Measurements from ENCODE around the gene PCBP3.
"Not testable (repeated sequence)": the region's sequence is repeated elsewhere in the genome, so short reads cannot be mapped to it uniquely, and the experiment has no call there.

The PCBP3 gene

DNA sequence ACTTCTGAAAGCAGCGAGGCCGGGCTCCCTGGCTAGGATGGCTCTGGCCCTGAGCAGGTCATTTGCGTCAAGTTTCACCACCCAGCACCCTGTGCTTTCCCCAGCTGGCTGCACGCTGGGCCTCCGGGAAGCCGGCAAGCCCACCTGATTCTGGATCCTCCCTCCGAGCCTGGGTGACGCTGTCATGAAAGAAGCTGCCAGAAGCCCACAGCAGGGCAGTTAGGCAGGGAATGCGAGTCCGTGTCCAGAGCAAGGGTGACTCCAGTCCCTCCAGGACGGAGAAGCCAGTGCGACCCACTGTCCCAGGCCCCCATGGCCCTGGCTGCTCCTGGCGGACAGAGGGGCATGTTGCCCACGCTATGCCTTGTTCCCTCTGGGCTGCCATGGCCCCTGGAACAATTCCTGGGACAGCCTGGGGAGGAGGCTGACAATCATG, 44.4 kb upstream of the PCBP3 start:
- no peak overlapping the region for H3K27ac ChIP-seq
- no peak for TF ChIP-seq ZFX (IDR thresholded peaks at IDR 0.05; ENCODE audit: borderline replicate concordance)

DNA sequence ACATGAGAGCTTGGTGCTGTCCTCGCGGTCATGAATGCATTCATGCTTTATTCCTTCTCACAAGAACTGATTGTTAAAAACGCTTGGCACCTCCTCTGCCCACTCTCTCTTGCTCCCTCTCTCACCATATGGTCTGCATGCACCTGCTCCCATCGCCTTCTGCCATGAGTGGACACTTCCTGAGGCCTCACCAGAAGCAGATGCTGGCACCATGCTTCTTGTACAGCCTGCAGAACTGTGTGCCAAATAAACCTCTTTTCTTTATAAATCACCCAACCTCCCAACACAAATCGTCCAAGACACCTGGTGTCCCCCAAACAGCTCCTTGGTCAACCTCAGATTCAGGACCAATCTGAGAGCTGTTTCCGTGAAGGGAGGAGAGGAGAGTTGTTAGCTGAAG, 43.3 kb upstream of the PCBP3 start:
- H3K27ac ChIP-seq, result no peak overlapping the region
- no peak for TF ChIP-seq ZFX (IDR thresholded peaks at IDR 0.05; ENCODE audit: borderline replicate concordance)
- TF ChIP-seq, protein P1, sequence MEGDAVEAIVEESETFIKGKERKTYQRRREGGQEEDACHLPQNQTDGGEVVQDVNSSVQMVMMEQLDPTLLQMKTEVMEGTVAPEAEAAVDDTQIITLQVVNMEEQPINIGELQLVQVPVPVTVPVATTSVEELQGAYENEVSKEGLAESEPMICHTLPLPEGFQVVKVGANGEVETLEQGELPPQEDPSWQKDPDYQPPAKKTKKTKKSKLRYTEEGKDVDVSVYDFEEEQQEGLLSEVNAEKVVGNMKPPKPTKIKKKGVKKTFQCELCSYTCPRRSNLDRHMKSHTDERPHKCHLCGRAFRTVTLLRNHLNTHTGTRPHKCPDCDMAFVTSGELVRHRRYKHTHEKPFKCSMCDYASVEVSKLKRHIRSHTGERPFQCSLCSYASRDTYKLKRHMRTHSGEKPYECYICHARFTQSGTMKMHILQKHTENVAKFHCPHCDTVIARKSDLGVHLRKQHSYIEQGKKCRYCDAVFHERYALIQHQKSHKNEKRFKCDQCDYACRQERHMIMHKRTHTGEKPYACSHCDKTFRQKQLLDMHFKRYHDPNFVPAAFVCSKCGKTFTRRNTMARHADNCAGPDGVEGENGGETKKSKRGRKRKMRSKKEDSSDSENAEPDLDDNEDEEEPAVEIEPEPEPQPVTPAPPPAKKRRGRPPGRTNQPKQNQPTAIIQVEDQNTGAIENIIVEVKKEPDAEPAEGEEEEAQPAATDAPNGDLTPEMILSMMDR (IDR thresholded peaks at IDR 0.05), result no peak

DNA sequence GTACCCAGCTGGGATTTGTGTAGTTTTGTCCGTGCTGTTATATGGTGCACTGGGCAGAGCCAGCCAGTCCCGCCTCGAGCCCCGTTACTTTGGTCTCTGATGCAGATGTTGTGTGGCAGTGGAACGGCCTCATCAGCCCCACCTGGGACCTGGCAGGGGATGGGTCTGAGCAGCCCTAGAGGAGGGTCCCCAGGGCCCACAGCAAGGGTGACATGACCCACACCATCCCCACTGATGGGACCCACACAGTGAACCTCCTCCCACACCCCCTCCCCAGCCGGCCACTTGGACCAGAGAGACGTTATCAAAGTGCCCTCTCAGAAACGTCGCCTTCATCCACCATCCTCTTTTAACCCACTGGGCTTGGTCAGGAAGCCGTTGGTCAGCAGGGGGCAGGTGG, 42.0 kb upstream of the PCBP3 start:
- no peak overlapping the region for H3K27ac ChIP-seq
- TF ChIP-seq, protein P1 (IDR thresholded peaks at IDR 0.05), result no peak
- no peak for TF ChIP-seq ZFX (IDR thresholded peaks at IDR 0.05; ENCODE audit: borderline replicate concordance)

DNA sequence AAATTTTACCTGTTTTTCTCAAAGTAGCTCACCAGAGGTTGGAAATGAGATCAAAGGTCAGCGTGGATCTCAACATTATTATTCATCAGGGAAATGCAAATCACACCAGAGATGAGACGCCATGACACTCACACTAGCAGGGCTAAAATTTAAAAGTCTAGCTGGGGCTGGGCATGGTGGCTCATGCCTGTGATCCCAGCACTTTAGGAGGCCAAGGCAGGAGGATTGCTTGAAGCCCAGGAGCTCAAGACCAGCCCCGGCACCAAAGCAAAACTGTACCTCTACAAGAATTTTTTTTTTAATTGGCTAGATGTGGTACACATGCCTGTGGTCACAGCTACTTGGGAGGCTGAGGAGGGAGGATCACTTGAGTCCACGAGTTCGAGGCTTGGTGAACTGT, 41.4 kb upstream of the PCBP3 start:
- no peak for TF ChIP-seq ZFX (IDR thresholded peaks at IDR 0.05; ENCODE audit: borderline replicate concordance)
- TF ChIP-seq, protein P1 (IDR thresholded peaks at IDR 0.05), result no peak
- no peak overlapping the region for H3K27ac ChIP-seq

DNA sequence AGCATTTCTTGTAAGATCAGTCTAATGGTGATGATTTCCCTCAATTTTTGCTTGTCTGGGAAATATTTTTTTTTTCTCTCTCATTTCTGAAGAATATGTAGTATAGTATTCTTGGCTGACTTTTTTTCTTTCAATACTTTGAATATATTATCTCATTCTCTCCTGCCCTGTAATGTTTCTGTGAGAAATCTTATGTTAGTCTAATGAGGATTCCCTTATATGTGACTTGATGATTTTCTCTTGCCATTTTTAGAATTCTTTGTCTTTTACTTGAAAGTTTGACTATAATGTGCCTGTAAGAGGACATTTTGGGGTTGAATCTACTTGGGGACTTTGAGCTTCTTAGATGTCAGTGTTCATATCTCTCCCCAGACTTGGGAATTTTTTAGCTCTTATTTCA, 40.0 kb upstream of the PCBP3 start:
- no peak overlapping the region for H3K27ac ChIP-seq
- no peak for TF ChIP-seq ZFX (IDR thresholded peaks at IDR 0.05; ENCODE audit: borderline replicate concordance)
- TF ChIP-seq, protein P1 (IDR thresholded peaks at IDR 0.05), result no peak

DNA sequence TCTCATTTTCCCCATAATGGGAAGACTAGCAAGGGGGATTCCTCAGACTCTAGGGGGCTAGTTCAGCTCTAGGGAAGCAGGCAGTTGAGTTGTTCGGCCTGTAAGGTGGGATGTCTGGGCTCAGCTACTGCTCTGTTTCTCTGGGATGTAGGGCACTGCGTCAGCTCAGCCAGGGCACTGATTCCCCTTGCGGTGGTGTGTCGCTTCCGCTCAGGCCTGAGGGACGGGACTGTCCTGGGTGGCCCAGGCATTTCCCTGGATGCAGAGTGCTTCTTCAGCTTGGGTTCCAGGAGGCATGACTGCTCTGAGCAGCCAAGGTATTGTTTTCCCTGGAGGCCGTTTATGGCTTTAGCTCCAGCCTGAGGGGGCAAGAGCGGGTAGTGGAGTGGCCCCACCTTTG, 38.8 kb upstream of the PCBP3 start:
- not testable (repeated sequence) for H3K27ac ChIP-seq

DNA sequence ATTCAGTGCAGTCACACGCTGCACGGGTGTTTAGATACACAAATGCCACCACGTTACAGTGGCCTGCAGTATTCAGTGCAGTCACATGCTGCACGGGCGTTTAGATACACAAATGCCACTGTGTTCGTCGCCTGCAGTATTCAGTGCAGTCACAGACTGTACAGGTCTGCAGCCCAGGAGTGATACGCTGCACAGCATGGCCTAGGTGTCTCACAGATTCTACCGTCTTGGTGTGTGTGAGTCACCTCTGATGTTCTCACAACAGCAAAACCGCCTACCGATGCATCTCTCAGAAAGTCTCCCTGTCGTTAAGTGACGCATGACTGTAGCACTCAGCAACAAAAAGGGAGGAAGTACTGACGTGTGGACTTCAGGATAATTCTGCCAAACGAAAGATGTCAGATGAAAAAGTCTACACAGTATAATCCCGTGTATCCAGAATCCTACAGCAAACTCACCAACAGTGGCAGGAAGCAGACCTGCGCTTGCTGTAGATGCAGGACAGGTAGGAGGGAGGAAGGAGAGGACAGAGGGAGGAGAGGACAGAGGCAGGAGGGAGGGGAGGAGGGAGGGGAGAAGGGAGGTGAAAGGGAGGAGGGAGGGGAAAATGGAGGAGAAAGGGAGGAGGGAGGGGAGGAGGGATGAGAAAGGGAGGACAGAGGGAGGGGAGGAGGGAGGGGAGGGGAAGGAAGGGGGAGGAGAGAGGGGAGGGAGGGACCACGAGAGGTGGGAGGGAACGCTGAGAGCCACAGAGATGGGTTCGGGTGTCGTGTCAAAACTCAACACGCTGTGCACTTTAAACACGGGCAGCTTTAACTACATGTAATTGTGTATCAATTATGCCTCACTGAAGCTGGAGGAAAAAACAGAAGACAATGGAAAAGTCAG, 36.3 kb upstream of the PCBP3 start:
- TF ChIP-seq ZFX (IDR thresholded peaks at IDR 0.05; ENCODE audit: borderline replicate concordance), result no peak
- TF ChIP-seq, protein P1 (IDR thresholded peaks at IDR 0.05), result no peak
- H3K27ac ChIP-seq, result no peak overlapping the region

DNA sequence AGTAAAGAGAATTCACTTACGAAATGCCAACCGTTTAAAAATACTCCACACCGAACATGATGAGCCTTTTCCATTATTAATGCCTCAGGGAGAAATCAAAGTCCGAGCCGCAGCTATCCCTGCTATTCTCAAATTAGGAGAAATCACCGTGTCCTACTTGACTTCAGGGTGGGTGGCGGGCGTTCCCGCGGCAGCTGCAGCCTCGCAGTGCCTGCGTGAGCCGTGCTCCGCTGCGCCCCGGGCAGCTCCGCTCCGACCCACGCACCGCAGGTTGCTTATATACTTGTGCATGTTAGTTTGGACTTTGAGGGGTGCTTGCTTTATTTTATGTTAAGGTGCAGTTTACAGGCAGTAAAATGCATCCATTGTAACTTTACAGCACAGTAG, 35.6 kb upstream of the PCBP3 start:
- no peak for TF ChIP-seq ZFX (IDR thresholded peaks at IDR 0.05; ENCODE audit: borderline replicate concordance)
- TF ChIP-seq, protein P1 (IDR thresholded peaks at IDR 0.05), result no peak
- no peak overlapping the region for H3K27ac ChIP-seq

DNA sequence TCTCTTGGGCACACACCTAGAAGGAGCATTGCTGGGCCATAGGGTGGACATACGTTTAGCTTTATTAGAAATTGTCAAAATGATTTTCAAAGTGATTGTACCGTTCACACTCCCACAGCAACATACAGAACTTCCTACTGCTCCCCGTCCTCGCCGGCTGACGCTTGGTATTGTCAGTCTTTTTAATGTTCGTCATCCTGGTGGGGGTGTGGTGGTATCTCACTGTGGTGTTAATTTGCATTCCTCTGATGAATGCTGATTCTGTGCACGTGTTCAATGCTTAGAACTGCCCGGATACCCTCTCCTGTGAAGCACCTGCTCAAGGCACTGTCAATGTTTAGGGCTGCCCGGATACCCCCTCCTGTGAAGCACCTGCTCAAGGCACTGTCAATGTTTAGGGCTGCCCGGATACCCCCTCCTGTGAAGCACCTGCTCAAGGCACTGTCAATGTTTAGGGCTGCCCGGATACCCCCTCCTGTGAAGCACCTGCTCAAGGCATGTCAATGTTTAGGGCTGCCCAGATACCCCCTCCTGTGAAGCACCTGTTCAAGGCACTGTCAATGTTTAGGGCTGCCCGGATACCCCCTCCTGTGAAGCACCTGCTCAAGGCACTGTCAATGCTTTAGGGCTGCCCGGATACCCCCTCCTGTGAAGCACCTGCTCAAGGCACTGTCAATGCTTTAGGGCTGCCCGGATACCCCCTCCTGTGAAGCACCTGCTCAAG, 34.6 kb upstream of the PCBP3 start:
- H3K27ac ChIP-seq, result not testable (repeated sequence)

DNA sequence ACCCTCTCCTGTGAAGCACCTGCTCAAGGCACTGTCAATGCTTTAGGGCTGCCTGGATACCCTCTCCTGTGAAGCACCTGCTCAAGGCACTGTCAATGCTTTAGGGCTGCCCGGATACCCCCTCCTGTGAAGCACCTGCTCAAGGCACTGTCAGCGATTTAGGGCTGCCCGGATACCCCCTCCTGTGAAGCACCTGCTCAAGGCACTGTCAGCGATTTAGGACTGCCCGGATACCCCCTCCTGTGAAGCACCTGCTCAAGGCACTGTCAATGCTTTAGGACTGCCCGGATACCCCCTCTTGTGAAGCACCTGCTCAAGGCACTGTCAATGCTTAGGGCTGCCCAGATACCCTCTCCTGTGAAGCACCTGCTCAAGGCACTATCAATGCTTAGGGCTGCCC, 33.9 kb upstream of the PCBP3 start:
- not testable (repeated sequence) for H3K27ac ChIP-seq

Measured in 22Rv1 (cell line).